ENCODE results near the gene NHLH1. TPM values are rescaled to one million over a fixed set of nuclear protein-coding genes. Genes with fewer than 3 reads are reported as not detected.

The NHLH1 gene
- polyA plus RNA-seq (2013, experiment 1 of 2; ENCODE audit: insufficient read length): 0.08 TPM
- polyA plus RNA-seq (2013, experiment 2 of 2; ENCODE audit: insufficient read length): 0.18 TPM

DNA sequence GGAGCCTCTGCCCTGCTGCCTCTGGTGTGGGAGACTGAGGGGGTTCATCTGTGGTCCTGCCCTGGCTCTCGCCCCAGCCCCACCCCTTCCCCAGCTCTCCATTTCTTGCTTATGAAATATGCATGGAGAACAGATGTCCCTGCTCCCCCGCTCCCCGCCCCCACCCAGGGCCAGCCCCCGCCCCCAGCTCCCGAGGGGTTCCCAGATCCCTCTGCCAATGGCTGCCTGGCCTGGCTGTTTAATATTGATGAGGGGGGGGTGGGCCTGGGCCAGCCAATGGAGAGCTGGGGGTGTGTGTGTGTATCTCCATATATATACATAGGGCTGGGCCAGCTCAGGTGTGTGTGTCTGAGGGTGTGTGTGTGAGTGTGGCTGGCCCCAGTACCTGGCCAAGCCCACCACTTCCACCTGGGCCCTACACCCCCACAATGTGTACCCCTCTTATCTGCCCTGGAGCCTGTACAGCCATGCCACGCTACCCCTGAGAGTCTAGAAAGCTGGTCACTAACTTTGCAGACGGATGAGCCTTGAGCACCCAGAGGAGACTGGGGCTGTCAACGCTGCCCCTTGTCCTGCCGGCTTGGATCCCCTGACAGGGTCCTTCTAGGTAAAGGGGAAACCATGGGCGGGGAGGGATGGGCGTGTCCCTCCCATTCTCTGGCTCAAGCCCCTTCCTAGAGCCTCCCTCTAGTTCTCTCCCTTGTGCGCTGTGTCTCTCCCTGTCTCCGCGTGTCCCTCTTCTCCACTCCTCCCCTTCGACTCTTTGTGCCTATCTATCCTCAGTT, at the start of gene NHLH1:
Gene NHLH1, plus strand, starts transcription at position 341 of the 785 bp plus-strand sequence. CDS start 3,661 bp downstream, outside the sequence.
- DNase-seq: no peak

DNA sequence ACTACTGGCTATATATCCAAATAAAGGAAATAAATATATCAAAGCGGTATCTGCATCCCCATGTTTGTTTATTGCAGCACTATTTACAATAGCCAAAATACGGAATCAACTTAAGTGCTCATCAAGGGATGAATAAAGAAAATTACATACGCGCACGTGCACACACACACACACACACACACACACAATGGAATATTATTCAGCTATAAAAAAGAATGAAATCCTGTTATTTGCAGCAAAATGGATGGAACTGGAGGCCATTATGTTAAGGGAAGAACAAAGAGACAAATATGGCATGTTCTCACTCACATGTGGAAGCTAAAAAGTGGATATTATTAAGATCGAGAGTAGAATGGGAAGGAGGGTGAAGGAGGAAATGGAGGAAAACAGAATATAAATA, 44.0 kb upstream of the NHLH1 start:
- no peak for DNase-seq

DNA sequence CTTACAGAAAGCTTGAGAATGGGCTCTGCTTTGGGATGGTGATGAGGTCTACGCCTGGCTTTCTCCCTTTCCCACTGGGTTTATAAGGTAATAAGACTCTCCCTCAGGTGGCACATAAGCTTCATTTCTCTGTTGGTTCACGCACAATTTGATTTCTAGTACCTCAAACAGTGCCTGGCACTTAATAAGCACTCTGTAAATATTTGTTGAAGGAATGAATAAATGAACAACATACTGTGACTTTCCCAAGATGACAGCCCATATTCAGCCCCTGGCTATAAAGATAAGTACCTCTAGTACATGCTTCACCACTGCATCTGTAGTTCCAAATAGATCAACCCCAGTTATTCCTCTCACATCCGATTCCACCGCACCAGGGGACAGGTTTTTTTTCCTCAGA, 41.6 kb upstream of the NHLH1 start:
- no peak for DNase-seq

DNA sequence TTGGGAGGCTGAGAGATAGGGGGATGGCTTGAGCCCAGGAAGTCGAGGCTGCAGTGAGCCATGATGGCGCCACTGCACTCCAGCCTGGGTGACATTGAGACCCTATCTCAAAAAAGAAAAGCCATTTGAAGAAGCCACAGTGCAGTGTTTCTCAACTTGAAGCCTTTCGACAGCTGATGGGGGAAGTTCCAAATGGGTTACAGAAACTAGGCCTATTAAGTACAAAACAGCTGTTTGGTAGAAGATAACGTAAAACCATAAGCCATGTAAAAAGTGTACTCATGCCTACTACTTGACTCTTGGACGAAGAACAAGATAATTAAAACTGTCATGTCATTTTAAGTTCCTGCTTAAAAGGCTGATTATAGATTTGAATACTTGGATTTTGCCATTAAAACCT, 40.5 kb upstream of the NHLH1 start:
- DNase-seq: no peak

DNA sequence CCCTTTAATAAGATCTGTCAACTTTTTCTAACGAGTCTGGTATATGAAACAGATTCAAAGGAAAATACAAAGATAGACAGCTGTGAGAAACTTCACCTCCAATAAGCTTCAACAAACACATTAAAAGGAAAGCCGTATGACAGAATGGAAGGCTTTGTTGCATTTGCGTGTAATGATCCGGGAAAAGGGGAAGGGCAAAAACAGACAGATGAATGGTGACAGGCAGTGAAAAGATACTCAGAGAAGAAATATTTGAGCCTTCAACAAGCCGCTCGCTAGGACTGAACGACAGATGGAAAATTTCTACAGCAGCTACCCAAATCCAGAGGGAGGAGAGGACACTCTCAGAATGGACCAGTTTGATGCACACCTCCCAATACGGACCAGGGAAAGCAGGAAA, 38.7 kb upstream of the NHLH1 start:
- DNase-seq: no peak

DNA sequence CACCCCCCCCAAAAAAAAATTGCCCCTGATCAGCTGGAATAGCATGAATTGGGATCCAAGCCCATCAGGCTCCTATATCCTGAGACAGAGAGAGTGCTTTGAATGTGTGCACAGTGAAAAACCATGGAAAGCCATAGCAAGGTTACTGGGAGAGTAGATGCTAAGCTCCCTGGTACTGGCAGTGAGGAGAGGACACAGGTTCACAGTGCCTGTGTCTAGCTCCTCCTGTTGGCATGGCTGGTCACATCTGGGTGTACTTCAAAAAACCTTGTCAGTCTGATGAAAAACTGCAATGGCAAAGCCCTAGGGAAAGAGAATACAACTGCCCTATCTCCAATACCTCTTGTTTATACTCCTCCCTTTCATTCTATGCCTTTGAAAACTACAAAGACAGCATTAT, 36.8 kb upstream of the NHLH1 start:
- DNase-seq: no peak

DNA sequence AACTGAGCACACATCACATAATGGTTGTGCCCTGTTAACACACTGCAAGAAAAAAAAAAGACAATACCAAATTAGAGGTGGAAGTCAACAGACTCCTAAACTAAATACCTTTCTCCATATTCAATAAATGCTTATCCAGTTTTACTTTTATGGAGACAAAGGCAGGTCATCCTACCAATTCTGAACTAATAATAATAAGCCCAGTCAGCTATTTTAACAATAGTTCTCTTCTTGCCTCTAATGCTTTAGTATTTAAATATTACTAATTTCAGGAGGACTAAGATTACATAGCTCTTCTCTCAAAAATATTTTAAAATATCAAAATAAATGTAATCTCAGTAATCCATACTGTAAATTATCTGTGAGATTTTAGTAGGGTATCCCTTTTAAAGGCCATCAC, 34.4 kb upstream of the NHLH1 start:
- DNase-seq: no peak

DNA sequence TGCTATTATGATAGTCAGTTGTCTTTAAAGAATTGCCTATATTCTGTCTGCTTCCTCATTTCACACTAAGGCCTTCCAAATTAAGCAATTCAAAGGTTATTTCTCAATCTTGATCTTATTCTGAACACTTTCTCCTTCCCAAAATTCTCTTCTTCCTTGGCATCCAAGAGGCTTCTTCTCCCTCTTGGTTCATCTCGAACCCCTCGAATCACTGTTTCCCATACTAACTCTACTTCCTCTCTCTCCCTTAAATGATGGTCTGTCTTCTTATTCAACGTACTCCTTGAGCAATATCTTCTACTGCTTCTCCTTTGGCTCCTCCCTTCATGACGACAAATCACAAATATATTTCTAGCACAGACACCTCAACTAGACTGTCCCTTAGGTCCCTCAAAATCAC, 28.3 kb upstream of the NHLH1 start:
- DNase-seq: no peak

DNA sequence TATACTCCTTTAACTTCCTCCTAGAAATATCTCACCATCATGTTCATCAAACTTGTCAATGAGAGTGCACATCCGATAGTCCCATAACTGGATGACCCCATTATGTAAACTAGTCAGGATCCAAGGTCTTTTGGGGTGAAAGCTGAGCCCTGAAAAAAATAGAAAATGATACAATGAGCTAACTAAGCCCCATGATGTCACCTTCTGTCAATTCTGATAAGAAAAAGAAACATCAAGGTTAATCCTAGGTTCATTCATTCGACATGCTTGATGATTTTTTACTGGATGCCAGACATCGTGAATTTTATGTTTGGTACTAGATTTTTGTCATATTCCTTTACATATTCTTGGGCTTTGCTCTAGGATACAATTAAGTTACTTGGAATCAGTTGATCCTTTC, 26.7 kb upstream of the NHLH1 start:
- DNase-seq: no peak

DNA sequence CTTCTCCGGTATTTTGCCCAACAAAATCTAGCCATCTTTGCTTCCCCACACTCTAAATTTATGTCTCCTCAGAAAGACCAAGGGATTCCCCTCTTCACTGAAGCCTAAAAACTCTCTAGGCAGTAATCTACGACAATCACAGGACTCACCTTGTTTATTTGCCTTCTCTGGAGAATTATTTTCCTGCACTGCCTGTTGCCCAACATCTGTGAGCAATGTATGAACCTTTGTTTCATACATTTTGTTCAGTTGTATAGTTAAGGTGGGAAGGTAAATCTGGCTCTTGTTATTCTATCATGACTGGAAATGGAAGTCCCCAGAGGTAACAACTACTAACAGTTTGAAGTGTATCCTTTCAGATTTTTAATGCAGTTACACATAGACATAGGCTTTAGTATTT, 26.0 kb upstream of the NHLH1 start:
- no peak for DNase-seq

DNA sequence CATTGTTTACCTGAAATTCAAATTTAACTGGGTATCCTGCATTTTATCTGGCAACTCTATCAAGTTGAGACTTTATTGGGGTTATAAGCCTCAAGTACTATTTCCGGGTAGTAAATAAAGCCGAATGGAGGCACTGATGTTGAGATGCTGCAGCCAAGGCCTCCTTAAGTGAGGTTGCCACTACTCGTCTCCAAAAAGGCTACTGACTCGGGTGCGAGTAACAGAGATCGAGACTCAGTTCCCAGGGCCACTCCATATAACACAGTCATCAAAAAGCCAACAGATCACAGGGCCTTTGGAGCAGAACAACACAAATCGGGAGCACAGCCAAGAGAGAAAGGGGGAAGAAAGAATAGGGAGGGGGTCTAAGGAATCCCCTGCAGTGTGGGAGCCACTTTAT, 24.3 kb upstream of the NHLH1 start:
- peak; percentile 7 for DNase-seq

DNA sequence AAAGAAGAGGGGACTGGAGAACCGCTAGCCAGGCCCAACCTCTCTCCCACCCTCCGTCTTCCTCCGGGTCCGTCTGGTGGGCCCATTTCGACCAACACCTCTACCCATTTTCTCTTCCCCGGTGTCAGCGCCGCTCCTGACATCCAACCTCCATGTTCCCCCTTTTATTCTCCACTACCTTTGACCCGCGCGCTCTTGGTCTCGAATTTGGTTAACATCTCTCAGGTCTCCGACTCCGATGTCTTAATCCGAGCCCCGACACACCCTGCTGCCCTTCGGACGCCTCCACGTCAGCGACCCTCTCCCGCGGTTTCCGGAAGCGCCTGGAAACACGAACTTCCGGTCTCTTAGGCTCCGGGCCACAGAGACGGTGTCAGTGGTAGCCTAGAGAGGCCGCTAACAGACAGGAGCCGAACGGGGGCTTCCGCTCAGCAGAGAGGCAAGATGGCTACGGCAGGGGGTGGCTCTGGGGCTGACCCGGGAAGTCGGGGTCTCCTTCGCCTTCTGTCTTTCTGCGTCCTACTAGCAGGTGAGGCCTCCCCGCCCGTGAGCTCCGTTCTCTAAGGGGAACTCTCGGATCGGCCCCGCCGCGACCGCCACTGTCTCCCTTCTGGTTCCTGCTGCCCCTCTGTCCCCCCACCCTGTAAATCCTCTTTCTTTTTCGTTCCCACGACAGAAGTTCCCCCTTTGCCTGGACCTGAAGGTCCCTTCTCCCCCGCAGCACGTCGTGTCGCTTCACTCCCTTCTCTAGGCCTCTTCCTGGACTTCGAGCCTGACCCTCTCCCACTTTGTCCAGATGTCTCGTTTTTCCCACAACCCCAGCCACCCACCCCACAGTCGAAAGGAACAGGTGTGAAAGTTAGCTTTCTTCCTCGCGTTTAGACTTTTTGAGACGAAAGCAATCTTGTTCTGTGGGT, 23.7 kb upstream of the NHLH1 start, which contains the start of the genes COPA and NCSTN:
Gene COPA, minus strand, starts transcription at position 298 of the 917 bp plus-strand sequence. Its CDS starts 80 bp downstream, at position 218.
Gene NCSTN, plus strand, starts transcription at position 431 of the 917 bp plus-strand sequence. Its CDS starts 14 bp downstream, at position 445.
- peak; percentile 97 for DNase-seq

DNA sequence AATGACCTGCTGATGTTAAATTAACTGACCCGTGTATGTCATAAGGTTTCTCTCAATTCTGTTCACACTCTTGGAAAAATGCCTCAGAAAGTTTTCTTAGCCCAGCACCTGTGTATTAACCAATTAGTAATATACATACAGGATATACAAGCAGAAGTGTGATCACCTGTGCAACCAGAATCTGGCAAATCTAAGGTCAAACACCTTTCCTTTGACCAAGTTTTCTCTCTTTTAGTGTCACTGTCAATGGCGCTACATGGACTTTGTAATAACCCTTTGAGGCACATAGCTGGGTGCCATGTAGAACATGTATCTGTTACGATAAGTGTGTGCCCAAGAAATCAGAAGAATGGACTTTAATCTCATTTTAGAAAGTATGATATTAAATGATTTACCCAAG, 22.6 kb upstream of the NHLH1 start:
- no peak for DNase-seq

DNA sequence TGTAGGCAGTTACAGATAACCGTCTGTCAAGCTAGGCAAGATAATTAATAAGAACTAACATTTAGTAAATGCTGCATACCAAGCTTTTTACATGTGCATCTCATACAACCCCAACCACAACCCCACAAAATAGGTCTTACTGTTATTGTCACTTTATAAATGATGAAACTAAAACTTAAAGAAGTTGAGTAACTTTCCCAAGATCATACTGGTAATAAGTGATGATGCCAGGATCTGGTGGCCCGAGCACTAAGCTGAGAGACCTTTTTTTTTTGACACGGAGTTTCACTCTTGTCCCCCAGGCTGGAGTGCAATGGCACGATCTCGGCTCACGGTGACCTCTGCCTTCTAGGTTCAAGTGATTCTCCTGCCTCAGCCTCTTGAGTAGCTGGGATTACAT, 21.9 kb upstream of the NHLH1 start:
- no peak for DNase-seq

DNA sequence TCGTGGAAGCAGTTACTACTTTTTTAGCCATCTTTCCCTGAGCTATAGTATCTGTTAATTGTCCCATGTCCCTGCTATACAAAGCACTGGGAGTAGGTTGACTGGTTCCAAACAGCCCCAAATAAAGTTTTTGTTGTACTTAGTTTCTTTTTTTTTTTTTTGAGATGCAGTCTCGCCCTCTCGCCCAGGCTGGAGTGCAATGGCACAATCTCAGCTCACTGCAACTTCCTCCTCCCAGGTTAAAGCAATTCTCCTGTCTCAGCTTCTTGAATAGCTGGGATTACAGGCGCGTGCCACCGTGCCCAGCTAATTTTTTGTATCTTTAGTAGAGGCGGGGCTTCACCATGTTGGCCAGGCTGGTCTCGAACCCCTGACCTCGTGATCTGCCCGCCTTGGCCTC, 20.4 kb upstream of the NHLH1 start:
- DNase-seq: no peak

DNA sequence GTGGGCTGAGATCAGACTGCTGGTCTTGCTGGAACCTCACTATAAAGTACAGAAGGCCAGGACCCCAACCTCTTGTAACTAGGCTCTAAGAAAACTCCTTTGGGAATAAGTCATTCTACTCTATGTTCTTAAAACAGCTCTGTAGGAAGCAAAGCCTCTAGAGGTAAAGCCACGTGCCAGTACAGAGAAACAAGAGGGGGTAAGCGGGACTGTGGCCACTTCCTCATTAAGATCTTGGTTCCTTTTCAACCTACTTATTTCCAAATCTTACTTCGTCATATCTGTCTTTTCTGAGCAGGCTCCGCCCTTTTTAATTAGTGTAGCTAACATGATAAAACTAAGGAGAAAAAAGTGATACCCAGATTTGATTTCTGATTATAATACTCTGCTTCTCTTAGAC, 19.9 kb upstream of the NHLH1 start:
- no peak for DNase-seq

DNA sequence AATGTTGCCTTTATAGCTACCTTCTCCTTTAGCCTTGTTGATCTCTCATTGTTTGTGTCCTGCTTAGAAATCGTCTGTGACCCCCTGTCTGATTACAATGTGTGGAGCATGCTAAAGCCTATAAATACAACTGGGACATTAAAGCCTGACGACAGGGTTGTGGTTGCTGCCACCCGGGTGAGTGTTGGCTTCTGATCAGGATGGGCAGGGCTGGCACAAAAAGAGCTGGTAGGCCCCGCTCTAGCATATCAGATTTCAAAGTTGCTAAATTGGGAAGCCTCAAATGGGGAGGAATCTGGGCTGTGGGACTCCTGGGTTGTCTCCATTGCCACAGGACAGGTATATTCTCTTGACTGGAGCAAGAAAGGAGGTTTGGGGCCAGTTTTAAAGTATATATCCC, 15.2 kb upstream of the NHLH1 start:
- no peak for DNase-seq

DNA sequence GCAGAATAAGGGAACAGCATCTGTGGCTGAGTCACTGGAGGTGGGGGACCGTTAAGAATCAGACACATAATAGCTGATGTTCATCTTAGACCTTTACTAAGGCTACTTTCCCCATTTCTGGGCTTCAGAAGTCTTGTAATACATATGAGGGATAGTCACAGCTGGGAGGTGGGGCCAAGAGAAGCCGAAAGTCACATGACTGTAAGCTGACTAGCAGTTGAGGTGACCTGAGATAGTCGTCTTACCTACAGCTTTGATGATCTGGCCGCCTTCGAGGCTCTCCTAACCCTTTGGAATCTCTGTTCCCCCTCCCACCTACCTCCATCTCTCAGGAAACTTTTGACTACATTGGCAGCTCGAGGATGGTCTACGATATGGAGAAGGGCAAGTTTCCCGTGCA, 14.3 kb upstream of the NHLH1 start:
- no peak for DNase-seq

DNA sequence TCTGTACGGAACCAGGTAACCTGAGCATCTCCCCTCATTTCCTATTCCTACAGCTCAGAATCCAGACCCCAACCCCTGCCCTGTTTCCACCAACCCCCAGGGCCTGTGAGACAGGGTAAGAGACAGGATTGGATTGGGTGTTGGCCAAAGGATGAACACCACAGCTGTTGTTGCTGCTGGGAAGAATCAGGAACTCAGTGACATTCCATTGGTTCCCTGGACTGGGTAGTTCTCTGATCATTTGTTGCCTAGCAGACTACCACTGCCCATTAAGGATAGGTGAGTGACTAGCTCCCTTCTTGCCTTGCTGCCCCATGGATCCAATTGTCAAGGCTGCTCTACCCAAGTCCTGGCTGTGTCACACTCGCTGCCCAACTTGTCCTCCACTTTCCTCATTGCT, 13.6 kb upstream of the NHLH1 start:
- DNase-seq: no peak

DNA sequence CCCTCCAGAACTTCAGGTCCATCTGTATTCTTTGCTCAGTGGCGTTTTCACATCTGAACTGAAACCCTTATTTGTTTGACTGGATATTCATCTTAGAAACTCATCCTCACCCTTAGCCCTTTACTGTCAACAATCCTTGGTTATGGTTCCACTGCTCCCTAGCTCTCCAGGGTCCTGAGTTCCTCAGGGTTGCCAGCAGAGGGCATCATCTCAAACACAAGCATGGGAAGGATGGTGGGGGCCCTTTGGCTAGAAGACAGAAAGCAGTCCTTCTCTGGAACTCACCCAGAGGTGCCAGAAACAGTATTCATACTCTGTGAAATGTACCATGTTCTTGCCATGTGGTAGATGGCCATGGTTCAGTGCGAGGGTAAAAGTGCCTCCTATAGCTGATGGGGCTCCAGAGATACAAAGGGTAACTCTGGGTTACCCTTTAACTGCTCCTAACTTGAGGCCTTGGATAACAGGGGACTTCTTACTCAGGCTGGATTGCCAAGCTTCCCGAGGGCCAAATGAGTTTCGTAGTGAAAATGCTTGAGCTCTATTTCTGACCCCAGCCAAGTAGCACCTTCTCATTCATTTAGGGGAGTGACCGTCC, 12.4 kb upstream of the NHLH1 start:
- peak; percentile 49 for DNase-seq

DNA sequence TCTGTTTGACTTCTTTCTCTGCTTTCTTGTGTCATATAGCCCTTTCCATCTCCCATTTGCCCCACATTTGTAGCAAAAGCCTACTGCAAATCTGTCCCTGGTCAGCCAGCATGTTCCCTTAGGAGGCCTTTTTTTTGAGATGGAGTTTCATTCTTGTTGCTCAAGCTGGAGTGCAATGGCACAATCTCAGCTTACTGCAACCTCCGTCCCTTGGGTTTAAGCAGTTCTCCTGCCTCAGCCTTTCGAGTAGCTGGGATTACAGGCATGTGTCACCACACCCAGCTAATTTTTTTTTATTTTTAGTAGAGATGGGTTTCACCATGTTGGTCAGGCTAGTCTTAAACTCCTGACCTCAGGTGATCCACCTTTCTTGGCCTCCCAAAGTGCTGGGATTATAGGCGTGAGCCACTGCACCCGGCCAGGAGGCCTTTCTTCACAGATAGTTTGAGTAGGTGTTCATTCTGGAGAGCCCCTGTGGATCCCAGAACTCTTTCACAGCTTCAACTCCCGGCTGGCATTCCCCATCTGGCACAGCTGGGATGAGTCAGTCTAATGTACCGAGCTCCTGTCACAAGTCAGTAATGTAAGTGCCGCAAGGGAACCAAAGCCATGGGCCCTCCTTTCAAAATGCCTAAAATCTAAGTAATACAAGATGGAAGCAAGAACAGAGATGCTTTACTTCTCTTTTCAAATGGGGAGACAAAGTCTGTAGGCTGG, 9.4 kb upstream of the NHLH1 start:
- DNase-seq: peak; percentile 51

DNA sequence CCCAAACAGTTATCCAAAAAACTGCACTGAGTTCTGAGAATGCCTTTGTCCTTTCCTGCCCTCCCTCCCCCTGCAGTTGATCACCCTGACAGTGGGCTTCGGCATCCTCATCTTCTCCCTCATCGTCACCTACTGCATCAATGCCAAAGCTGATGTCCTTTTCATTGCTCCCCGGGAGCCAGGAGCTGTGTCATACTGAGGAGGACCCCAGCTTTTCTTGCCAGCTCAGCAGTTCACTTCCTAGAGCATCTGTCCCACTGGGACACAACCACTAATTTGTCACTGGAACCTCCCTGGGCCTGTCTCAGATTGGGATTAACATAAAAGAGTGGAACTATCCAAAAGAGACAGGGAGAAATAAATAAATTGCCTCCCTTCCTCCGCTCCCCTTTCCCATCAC, 8.8 kb upstream of the NHLH1 start:
- DNase-seq: no peak

Measured in fibroblast of skin of scalp (primary cell).